A549 (cell line): Measurements from ENCODE around the gene LNPK. TPM values are rescaled to one million over a fixed set of nuclear protein-coding genes. Genes with fewer than 3 reads are reported as not detected.

Experiments used
- ATAC-seq, 2 experiments: fragments of 200-7000 bp in 1 of 2; fragments of >200 bp in 1 of 2; cut with Nextera tagmentation in 1 of 2; cut with Tn5 transposase in 1 of 2; 3 replicates each; pipeline versions ENCODE4 v1.8.0 to v1.9.1; 2018 to 2020; ENCODE audit warnings: mild to moderate bottlenecking in 1 of 2, moderate library complexity in 1 of 2
- CTCF ChIA-PET: fragments of 300-600 bp; sonication (Branson Sonifier 250); formaldehyde crosslinking; extraction: SDS; loops from one replicate; lab custom pipeline; 2021; ENCODE audit warnings: antibody characterized with exemption, inconsistent platforms; lab: Yijun Ruan, JAX
- POLR2A ChIA-PET: fragments of 350-600 bp; formaldehyde crosslinking; extraction: SDS; loops from one replicate; lab custom pipeline; 2021; ENCODE audit warnings: antibody characterized with exemption, inconsistent platforms; lab: Yijun Ruan, JAX
- DNase-seq, 2 experiments: peaks; one replicate each; pipeline versions ENCODE4 v3.0.0 to v3.0.0-alpha.2; 2011 to 2016; ENCODE audit warnings: low read depth in 1 of 2, low spot score in 1 of 2
- FAIRE-seq: peaks from 2 replicates; lab custom pipeline; 2011; peaks lifted over from hg19 to GRCh38; lab: Jason Lieb, UNC
- H3K27ac ChIP-seq, 2 experiments: fragments of >200 bp; sonication (Bioruptor Twin); formaldehyde crosslinking; 3 replicates each; pipeline ENCODE4 v1.5.1; 2016 to 2017
- H3K4me1 ChIP-seq: fragments of >200 bp; sonication (Bioruptor Twin); formaldehyde crosslinking; 3 replicates; pipeline ENCODE4 v1.6.1; 2016
- H3K4me2 ChIP-seq: fragments of >200 bp; sonication (Bioruptor Twin); formaldehyde crosslinking; 3 replicates; pipeline ENCODE4 v1.6.1; 2016
- H3K4me3 ChIP-seq: fragments of >200 bp; sonication (Bioruptor Twin); formaldehyde crosslinking; 3 replicates; pipeline ENCODE4 v1.5.1; 2016
- H3K9me3 ChIP-seq: fragments of >200 bp; sonication (Bioruptor Twin); formaldehyde crosslinking; 3 replicates; pipeline ENCODE4 v1.6.1; 2016
- BHLHE40 ChIP-seq: IDR thresholded peaks from 2 replicates; pipeline ENCODE4 v1.6.1; 2012; ENCODE audit warnings: low read depth, low read length, inconsistent platforms
- CEBPB ChIP-seq, 2 experiments: fragments of >200 bp in 1 of 2; sonication (Bioruptor Twin) in 1 of 2; formaldehyde crosslinking in 1 of 2; IDR thresholded peaks; 2 replicates each; pipeline ENCODE4 v1.6.1; 2012 to 2016
- CHD4 ChIP-seq: fragments of 200-600 bp; sonication (generic); IDR thresholded peaks from 2 replicates; pipeline ENCODE4 v1.6.1; 2016; ENCODE audit warnings: antibody characterized with exemption, mild to moderate bottlenecking, borderline replicate concordance
- EHMT2 ChIP-seq: fragments of 200-600 bp; sonication (generic); IDR thresholded peaks from 2 replicates; pipeline ENCODE4 v1.6.1; 2016; ENCODE audit warnings: antibody characterized with exemption, low read depth, mild to moderate bottlenecking, moderate library complexity
- EP300 ChIP-seq, 2 experiments: fragments of >200 bp; sonication (Bioruptor Twin); formaldehyde crosslinking; IDR thresholded peaks; 2 replicates in 1 of 2; 3 replicates in 1 of 2; pipeline ENCODE4 v1.6.1; 2016 to 2017
- ESRRA ChIP-seq: fragments of 150-350 bp; IDR thresholded peaks from 2 replicates; pipeline ENCODE4 v1.6.1; 2014; ENCODE audit warnings: mild to moderate bottlenecking, low read length, borderline replicate concordance
- FOSB ChIP-seq: fragments of 250-450 bp; sonication (Bioruptor Pico); IDR thresholded peaks from 2 replicates; pipeline ENCODE4 v1.5.0; 2020; ENCODE audit warnings: mild to moderate bottlenecking, moderate library complexity
- FOXS1 ChIP-seq: fragments of 250-450 bp; sonication (Bioruptor Pico); IDR thresholded peaks from 2 replicates; pipeline ENCODE4 v1.5.0; 2020; ENCODE audit warnings: mild to moderate bottlenecking, moderate library complexity
- HEYL ChIP-seq: fragments of 250-450 bp; sonication (Bioruptor Pico); IDR thresholded peaks from 2 replicates; pipeline ENCODE4 v1.8.0; 2021; ENCODE audit warnings: mild to moderate bottlenecking, moderate library complexity
- HOXA7 ChIP-seq: fragments of 250-450 bp; sonication (Bioruptor Pico); IDR thresholded peaks from 2 replicates; pipeline ENCODE4 v1.5.0; 2020; ENCODE audit warnings: mild to moderate bottlenecking, moderate library complexity
- HOXB13 ChIP-seq: fragments of 250-450 bp; sonication (Bioruptor Pico); IDR thresholded peaks from 2 replicates; pipeline ENCODE4 v1.5.0; 2020; ENCODE audit warnings: low read depth, mild to moderate bottlenecking, moderate library complexity
- JUN ChIP-seq, 2 experiments: fragments of >200 bp; sonication (Bioruptor Twin); formaldehyde crosslinking; IDR thresholded peaks; 2 replicates in 1 of 2; 3 replicates in 1 of 2; pipeline ENCODE4 v1.6.1; 2016 to 2017
- KDM1A ChIP-seq: fragments of 200-600 bp; sonication (generic); IDR thresholded peaks from 2 replicates; pipeline ENCODE4 v1.6.1; 2016; ENCODE audit warnings: low read depth, mild to moderate bottlenecking
- MAFK ChIP-seq: fragments of 450-650 bp; IDR thresholded peaks from 2 replicates; pipeline ENCODE4 v1.6.1; 2014; ENCODE audit not compliant: partially characterized antibody
- MAZ ChIP-seq: fragments of 150-350 bp; IDR thresholded peaks from 2 replicates; pipeline ENCODE4 v1.6.1; 2014; ENCODE audit warnings: antibody characterized with exemption, low read depth, low read length, borderline replicate concordance
- MYC ChIP-seq: IDR thresholded peaks from 2 replicates; pipeline ENCODE4 v1.6.1; 2012; ENCODE audit warnings: mild to moderate bottlenecking, inconsistent platforms, low read length, improper control_type of control experiment, borderline replicate concordance
- NFE2L2 ChIP-seq: fragments of 150-350 bp; conservative IDR thresholded peaks from 2 replicates; pipeline ENCODE4 v1.6.1; 2014; ENCODE audit warnings: low read length
- NPAS2 ChIP-seq: fragments of 250-450 bp; sonication (Bioruptor Pico); IDR thresholded peaks from 2 replicates; pipeline ENCODE4 v1.8.0; 2022; ENCODE audit warnings: mild to moderate bottlenecking, moderate library complexity, borderline replicate concordance
- PHF8 ChIP-seq: fragments of 200-600 bp; sonication (generic); IDR thresholded peaks from 2 replicates; pipeline ENCODE4 v1.6.1; 2016; ENCODE audit warnings: low read depth, mild to moderate bottlenecking, antibody characterized with exemption, moderate library complexity, borderline replicate concordance
- RNF2 ChIP-seq: fragments of 200-600 bp; sonication (generic); IDR thresholded peaks from 2 replicates; pipeline ENCODE4 v1.6.1; 2016; ENCODE audit warnings: low read depth, mild to moderate bottlenecking, antibody characterized with exemption, moderate library complexity, borderline replicate concordance
- TFCP2L1 ChIP-seq: fragments of 250-450 bp; sonication (Bioruptor Pico); IDR thresholded peaks from 2 replicates; pipeline ENCODE4 v1.5.0; 2021; ENCODE audit warnings: mild to moderate bottlenecking
- ZC3H11A ChIP-seq: fragments of 450-650 bp; IDR thresholded peaks from 2 replicates; pipeline ENCODE4 v1.6.1; 2014; ENCODE audit warnings: antibody characterized with exemption, mild to moderate bottlenecking
- ZSCAN20 ChIP-seq: fragments of 250-450 bp; sonication (Bioruptor Pico); IDR thresholded peaks from 2 replicates; pipeline ENCODE4 v1.8.0; 2022; ENCODE audit warnings: mild to moderate bottlenecking, moderate library complexity
- WGBS: methylation state at CpG from one replicate; pipeline ENCODE4 v1.1.6; 2017; ENCODE audit errors: missing lambda C conversion rate; 5-methylcytosine and 5-hydroxymethylcytosine counted together
- polyA plus RNA-seq, 4 experiments: library from polyadenylated mRNA; depleted of rRNA in 3 of 4; stranded (reverse); fragments of >200 nt; fragmentation: RNase III in 1 of 4; extraction: RNeasy Plus Mini Kit Qiagen cat#74134 plus additional on column Dnase treatment in 1 of 4; gene quantifications; 2 replicates in 3 of 4; 3 replicates in 1 of 4; pipeline ENCODE4 v1.2.3, GENCODE V29; 2011 to 2017
- TF ChIP-seq, protein P1 (sequence below): IDR thresholded peaks from 2 replicates; pipeline ENCODE4 v1.6.1; 2012
- TF ChIP-seq, protein P2 (sequence below): IDR thresholded peaks from 2 replicates; pipeline ENCODE4 v1.6.1; 2012; ENCODE audit warnings: low read depth, borderline replicate concordance
- TF ChIP-seq, protein P3 (sequence below): IDR thresholded peaks from 2 replicates; pipeline ENCODE4 v1.6.1; 2012
- TF ChIP-seq, protein P4 (sequence below): fragments of 250-450 bp; sonication (Bioruptor Pico); IDR thresholded peaks from 2 replicates; pipeline ENCODE4 v1.5.0; 2021; ENCODE audit warnings: mild to moderate bottlenecking, moderate library complexity, borderline replicate concordance

The LNPK gene
- polyA plus RNA-seq, 2 of the 4 experiments (the other 2 are of a cell fraction) = 13.1 to 24.7 TPM

- TF ChIP-seq FOXS1 (CRISPR knock-in tag) = no peak
- TF ChIP-seq, protein P1, sequence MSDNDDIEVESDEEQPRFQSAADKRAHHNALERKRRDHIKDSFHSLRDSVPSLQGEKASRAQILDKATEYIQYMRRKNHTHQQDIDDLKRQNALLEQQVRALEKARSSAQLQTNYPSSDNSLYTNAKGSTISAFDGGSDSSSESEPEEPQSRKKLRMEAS = no peak
Measured at GRCh38 chr2:175984846-175985245, 17.2 kb downstream of the LNPK start (continued).

DNA sequence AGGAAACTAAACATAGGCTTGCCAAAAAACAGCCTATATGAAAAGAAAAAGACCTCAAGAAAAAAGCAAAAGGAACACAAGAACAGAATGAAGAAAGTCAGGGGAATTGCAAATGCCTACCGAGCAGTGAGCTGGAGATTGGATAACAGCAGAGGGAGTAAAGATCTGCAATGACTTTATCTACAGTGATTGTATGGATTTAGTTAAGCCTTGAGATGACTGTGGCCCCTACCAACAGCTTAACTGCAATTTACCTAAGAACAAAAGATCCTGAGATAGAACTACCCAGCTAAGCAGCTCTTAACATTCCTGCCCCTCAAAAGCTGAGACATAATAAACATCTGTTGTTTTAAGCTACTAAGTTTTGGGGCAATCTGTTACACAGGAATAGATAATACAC is 20.5 kb downstream of the LNPK start:
- 81% methylated on average over 1 of the region's 1 CpG for WGBS
- Histone ChIP-seq H3K4me1 (peaks cover 7% of the 10 kb centered on the region), H3K9me3 (no peaks in the 10 kb centered on the region), H3K27ac (no peak overlapping the region), H3K4me3 (no peak overlapping the region), H3K4me2 (no peak overlapping the region)
- CTCF ChIA-PET = no interaction called here
- no peak for ATAC-seq
- no peak for TF ChIP-seq EHMT2
- no peak for TF ChIP-seq MAFK
- no peak for TF ChIP-seq EP300 (IDR thresholded peaks at IDR 0.05)
- TF ChIP-seq FOXS1 (CRISPR knock-in tag) = no peak
- TF ChIP-seq, protein P2, sequence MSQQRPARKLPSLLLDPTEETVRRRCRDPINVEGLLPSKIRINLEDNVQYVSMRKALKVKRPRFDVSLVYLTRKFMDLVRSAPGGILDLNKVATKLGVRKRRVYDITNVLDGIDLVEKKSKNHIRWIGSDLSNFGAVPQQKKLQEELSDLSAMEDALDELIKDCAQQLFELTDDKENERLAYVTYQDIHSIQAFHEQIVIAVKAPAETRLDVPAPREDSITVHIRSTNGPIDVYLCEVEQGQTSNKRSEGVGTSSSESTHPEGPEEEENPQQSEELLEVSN = no peak
- no peak for TF ChIP-seq MAZ
- TF ChIP-seq BHLHE40 = no peak
- no peak for TF ChIP-seq ESRRA
- no peak for TF ChIP-seq PHF8
- no peak for TF ChIP-seq NPAS2 (CRISPR knock-in tag)
- TF ChIP-seq HOXB13 (CRISPR knock-in tag) = no peak
- no peak for TF ChIP-seq KDM1A
- TF ChIP-seq NFE2L2 = no peak
- no peak for TF ChIP-seq CHD4
- TF ChIP-seq, protein P1 = no peak
- no peak for TF ChIP-seq JUN (IDR thresholded peaks at IDR 0.05)
- no peak for DNase-seq
- POLR2A ChIA-PET = no interaction called here
- no peak for FAIRE-seq

DNA sequence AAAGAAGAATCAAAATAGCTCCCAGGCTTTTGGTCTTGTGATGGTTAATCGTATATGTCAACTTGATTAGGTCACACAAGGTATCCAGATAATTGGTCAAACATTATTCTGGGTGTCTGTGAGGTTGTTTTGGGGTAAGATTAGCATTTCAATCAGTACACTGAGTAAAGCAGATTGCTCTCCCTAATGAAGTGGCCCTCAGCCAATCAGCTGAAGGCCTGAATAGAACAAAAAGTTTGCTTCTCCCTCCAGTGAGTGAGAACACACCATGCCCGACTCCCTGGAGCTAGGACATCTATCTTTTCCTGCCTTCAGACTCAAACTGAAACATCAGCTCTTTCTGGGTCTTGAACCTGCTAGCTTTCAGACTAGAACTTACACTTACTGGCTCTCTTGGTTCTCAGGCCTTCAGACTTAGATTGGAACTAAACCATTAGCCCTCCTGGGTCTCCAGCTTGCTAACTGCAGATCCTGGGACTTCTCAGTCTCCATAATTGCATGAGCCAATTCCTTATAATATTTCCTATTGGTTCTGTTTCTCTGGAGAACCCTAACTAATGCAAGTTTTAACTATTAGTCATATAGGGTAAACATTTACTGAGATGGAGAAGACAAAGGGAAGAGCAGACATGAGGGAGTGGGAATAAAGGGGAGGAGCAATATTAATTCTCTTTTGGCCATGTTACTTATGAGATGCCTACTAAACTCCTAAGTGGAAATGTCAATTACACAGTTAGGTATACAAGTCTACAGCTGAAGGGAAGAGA is 25.5 kb downstream of the LNPK start:
- POLR2A ChIA-PET = no interaction called here
- Histone ChIP-seq H3K9me3 (no peaks in the 10 kb centered on the region), H3K4me1 (peaks cover 10% of the 10 kb centered on the region), H3K4me2 (peak overlapping the region; percentile 37; the same call in 2 of the 3 replicates), H3K4me3 (no peak overlapping the region), H3K27ac (0 out of 6 replicates have a peak overlapping the region, but pooled peaks of 1 of the 2 experiments have one; percentile 22)
- WGBS = 93% methylated on average over 2 of the region's 2 CpGs
- ATAC-seq = peak; percentile 39 to 74; a peak in 4 of 6 replicates
- TF ChIP-seq, protein P3, sequence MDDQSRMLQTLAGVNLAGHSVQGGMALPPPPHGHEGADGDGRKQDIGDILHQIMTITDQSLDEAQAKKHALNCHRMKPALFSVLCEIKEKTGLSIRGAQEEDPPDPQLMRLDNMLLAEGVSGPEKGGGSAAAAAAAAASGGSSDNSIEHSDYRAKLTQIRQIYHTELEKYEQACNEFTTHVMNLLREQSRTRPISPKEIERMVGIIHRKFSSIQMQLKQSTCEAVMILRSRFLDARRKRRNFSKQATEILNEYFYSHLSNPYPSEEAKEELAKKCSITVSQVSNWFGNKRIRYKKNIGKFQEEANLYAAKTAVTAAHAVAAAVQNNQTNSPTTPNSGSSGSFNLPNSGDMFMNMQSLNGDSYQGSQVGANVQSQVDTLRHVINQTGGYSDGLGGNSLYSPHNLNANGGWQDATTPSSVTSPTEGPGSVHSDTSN = no peak
- CTCF ChIA-PET = no interaction called here
- FAIRE-seq = no peak
- peak in 1 of 2 experiments; percentile 17 for DNase-seq

DNA sequence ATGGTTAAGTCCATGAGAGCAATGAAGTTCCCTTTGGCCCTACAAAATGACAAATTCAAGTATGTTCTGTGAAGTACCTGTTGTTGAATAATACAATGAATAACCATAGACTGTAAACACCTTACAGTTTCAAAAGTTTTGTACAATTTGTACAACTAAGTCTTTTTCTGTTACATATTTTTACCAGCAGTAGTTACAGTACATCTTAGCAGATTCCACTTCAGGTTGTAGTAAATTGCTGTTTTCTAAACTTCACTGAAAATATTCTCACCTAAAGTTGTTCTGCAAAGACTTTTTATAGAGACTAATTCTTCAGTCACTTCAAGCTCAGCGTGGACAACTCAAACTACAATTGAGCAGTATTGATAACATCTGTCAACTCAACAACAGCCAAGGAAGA is 28.7 kb downstream of the LNPK start:
- no peaks in the 10 kb centered on the region for H3K9me3 ChIP-seq
- ATAC-seq = no peak
- DNase-seq = no peak
- peaks cover 10% of the 10 kb centered on the region for H3K4me1 ChIP-seq
- POLR2A ChIA-PET = no interaction called here
- 91% methylated on average over 1 of the region's 1 CpG for WGBS
- FAIRE-seq = no peak
- H3K27ac ChIP-seq = no peak overlapping the region
- CTCF ChIA-PET = no interaction called here
- no peak overlapping the region for H3K4me3 ChIP-seq
- H3K4me2 ChIP-seq = no peak overlapping the region
- TF ChIP-seq RNF2 = no peak
- TF ChIP-seq NFE2L2 = no peak
- no peak for TF ChIP-seq FOXS1 (CRISPR knock-in tag)
- no peak for TF ChIP-seq ZSCAN20
- no peak for TF ChIP-seq ZC3H11A
- TF ChIP-seq HEYL (CRISPR knock-in tag) = no peak
- no peak for TF ChIP-seq TFCP2L1 (CRISPR knock-in tag)
- TF ChIP-seq, protein P4, sequence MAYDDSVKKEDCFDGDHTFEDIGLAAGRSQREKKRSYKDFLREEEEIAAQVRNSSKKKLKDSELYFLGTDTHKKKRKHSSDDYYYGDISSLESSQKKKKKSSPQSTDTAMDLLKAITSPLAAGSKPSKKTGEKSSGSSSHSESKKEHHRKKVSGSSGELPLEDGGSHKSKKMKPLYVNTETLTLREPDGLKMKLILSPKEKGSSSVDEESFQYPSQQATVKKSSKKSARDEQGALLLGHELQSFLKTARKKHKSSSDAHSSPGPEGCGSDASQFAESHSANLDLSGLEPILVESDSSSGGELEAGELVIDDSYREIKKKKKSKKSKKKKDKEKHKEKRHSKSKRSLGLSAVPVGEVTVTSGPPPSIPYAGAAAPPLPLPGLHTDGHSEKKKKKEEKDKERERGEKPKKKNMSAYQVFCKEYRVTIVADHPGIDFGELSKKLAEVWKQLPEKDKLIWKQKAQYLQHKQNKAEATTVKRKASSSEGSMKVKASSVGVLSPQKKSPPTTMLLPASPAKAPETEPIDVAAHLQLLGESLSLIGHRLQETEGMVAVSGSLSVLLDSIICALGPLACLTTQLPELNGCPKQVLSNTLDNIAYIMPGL = no peak
- no peak for TF ChIP-seq FOSB (CRISPR knock-in tag)
- no peak for TF ChIP-seq NPAS2 (CRISPR knock-in tag)
- no peak for TF ChIP-seq EP300 (IDR thresholded peaks at IDR 0.05)
- no peak for TF ChIP-seq MAZ
- no peak for TF ChIP-seq CEBPB (IDR thresholded peaks at IDR 0.05)
- no peak for TF ChIP-seq MYC
- no peak for TF ChIP-seq HOXA7
